B cell (primary cell): ENCODE data around the gene MX1. TPM values are rescaled to one million over a fixed set of nuclear protein-coding genes. Genes with fewer than 3 reads are reported as not detected.

Experiments
- ATAC-seq: fragments of 200-7000 bp; cut with Tn5 transposase; one replicate; pipeline ENCODE4 v1.10.0; 2021; ENCODE audit warnings: low read depth, mild to moderate bottlenecking, moderate number of reproducible peaks, moderate library complexity
- CTCF ChIA-PET: fragments of 350-600 bp; sonication (Branson Sonifier 250); formaldehyde crosslinking; loops from one replicate; lab custom pipeline; 2021; ENCODE audit warnings: antibody characterized with exemption, inconsistent platforms; lab: Charles Lee
- POLR2A ChIA-PET: fragments of 350-600 bp; sonication (Branson Sonifier 250); formaldehyde crosslinking; loops from one replicate; lab custom pipeline; 2021; ENCODE audit warnings: antibody characterized with exemption; lab: Charles Lee
- DNase-seq: peaks from one replicate; pipeline ENCODE4 v3.0.0; 2013
- H2AFZ ChIP-seq: 2 replicates; pipeline ENCODE4 v1.6.1; 2012; ENCODE audit warnings: mild to moderate bottlenecking, low read depth, low read length; ENCODE audit not compliant: insufficient read depth, poor library complexity, severe bottlenecking
- H3K27ac ChIP-seq, 2 donors: 1 replicate in 1 of 2; 2 replicates in 1 of 2; pipeline ENCODE4 v1.5.1; 2012 to 2013; ENCODE audit warnings: low read length in 2 of 2, mild to moderate bottlenecking in 2 of 2, moderate library complexity in 1 of 2
- H3K27me3 ChIP-seq, 4 experiments: fragments of 200-600 bp in 1 of 4; sonication (generic) in 1 of 4; replicated peaks in 1 of 4; 1 replicate in 2 of 4; 2 replicates in 2 of 4; pipeline versions ENCODE4 v1.6.1 to v1.7.0; 2013 to 2016; ENCODE audit warnings: low read length in 3 of 4, mild to moderate bottlenecking in 2 of 4, mixed read lengths in 1 of 4, moderate library complexity in 1 of 4; ENCODE audit not compliant: insufficient read depth in 4 of 4, control insufficient read depth in 3 of 4; ENCODE audit errors: control extremely low read depth in 1 of 4
- H3K36me3 ChIP-seq, 2 experiments: replicated peaks in 1 of 2; 1 replicate in 1 of 2; 2 replicates in 1 of 2; pipeline versions ENCODE4 v1.6.1 to v1.7.1; 2013; ENCODE audit warnings: low read length in 1 of 2; ENCODE audit not compliant: insufficient read depth in 2 of 2, control insufficient read depth in 1 of 2; ENCODE audit errors: control extremely low read depth in 1 of 2, extremely low read depth in 1 of 2
- H3K4me1 ChIP-seq, 2 donors: fragments of 200-600 bp in 1 of 2; sonication (generic) in 1 of 2; 1 replicate in 1 of 2; 2 replicates in 1 of 2; pipeline versions ENCODE4 v1.5.1 to v1.6.1; 2013 to 2017; ENCODE audit warnings: low read length in 2 of 2; ENCODE audit not compliant: control insufficient read depth in 2 of 2, insufficient read depth in 2 of 2
- H3K4me2 ChIP-seq: replicated peaks from 2 replicates; pipeline ENCODE3; 2012; ENCODE audit warnings: mild to moderate bottlenecking, low read depth, low read length; ENCODE audit not compliant: poor library complexity, severe bottlenecking
- H3K4me3 ChIP-seq, 5 experiments: fragments of 200-600 bp in 1 of 5; sonication (generic) in 1 of 5; 1 replicate in 3 of 5; 2 replicates in 2 of 5; pipeline versions ENCODE4 v1.5.1 to v1.7.0; 2011 to 2016; ENCODE audit warnings: low read length in 4 of 5, mild to moderate bottlenecking in 4 of 5, low read depth in 2 of 5, control low read depth in 1 of 5, moderate library complexity in 1 of 5; ENCODE audit not compliant: insufficient read depth in 1 of 5; ENCODE audit errors: control extremely low read depth in 1 of 5, extremely low read depth in 1 of 5
- H3K79me2 ChIP-seq: fragments of 200-600 bp; sonication (generic); one replicate; pipeline ENCODE4 v1.6.0; 2016; ENCODE audit warnings: low read length; ENCODE audit not compliant: control insufficient read depth, insufficient read depth
- H3K9ac ChIP-seq: fragments of 200-600 bp; sonication (generic); 2 replicates; pipeline ENCODE4 v1.6.1; 2017; ENCODE audit warnings: mild to moderate bottlenecking, low read length, moderate library complexity
- H3K9me3 ChIP-seq, 3 donors: one replicate each; pipeline versions ENCODE4 v1.6.1 to v1.7.1; 2013; ENCODE audit warnings: low read length in 2 of 3; ENCODE audit not compliant: control insufficient read depth in 2 of 3, insufficient read depth in 1 of 3; ENCODE audit errors: control extremely low read depth in 1 of 3
- H4K20me1 ChIP-seq: 2 replicates; pipeline ENCODE4 v1.6.0; 2012; ENCODE audit warnings: mild to moderate bottlenecking, low read length; ENCODE audit not compliant: insufficient read depth, control insufficient read depth, poor library complexity, severe bottlenecking
- H3K27ac Mint-ChIP-seq: one replicate; pipeline ENCODE4 v1.8.0; 2021; ENCODE audit warnings: mixed read lengths
- H3K27me3 Mint-ChIP-seq: one replicate; pipeline ENCODE4 v1.8.0; 2021; ENCODE audit warnings: mixed read lengths
- H3K4me1 Mint-ChIP-seq: one replicate; pipeline ENCODE4 v1.8.0; 2021; ENCODE audit warnings: mixed read lengths
- H3K4me3 Mint-ChIP-seq: one replicate; pipeline ENCODE4 v1.8.0; 2021; ENCODE audit warnings: mixed read lengths
- H3K9me3 Mint-ChIP-seq: one replicate; pipeline ENCODE4 v1.8.0; 2022; ENCODE audit warnings: mixed read lengths; ENCODE audit not compliant: insufficient read depth
- CTCF ChIP-seq: fragments of 200-600 bp; IDR thresholded peaks from one replicate; pipeline ENCODE4 v1.8.0; 2022; ENCODE audit warnings: antibody characterized with exemption, mild to moderate bottlenecking
- EZH2 ChIP-seq: IDR thresholded peaks from 2 replicates; pipeline ENCODE4 v1.6.1; 2012; ENCODE audit warnings: borderline replicate concordance, low read depth, mild to moderate bottlenecking, moderate library complexity, low read length; ENCODE audit not compliant: insufficient read depth, poor library complexity, severe bottlenecking
- WGBS: methylation state at CpG from one replicate; pipeline ENCODE4 v1.1.5; 2013; ENCODE audit warnings: missing lambda C conversion rate; ENCODE audit not compliant: insufficient coverage; 5-methylcytosine and 5-hydroxymethylcytosine counted together
- intact Hi-C: fragments of 100-400 bp; cut with micrococcal nuclease; formaldehyde crosslinking; loops from one replicate; pipeline ENCODE4 v1.10.0; 2022
- polyA plus RNA-seq: library from polyadenylated mRNA; depleted of rRNA; stranded (reverse); fragments of >200 nt; gene quantifications from 2 replicates; pipeline ENCODE4 v1.2.3, GENCODE V29; 2012
- total RNA-seq, 2 donors: library from RNA; stranded (reverse); fragments of 120-200 nt in 1 of 2; gene quantifications; 1 replicate in 1 of 2; 2 replicates in 1 of 2; pipeline versions ENCODE4 v1.2.3 to v1.2.4, GENCODE V29; 2013 to 2022

The MX1 gene
- total and polyA plus RNA-seq, 2 donors (not counting 1 experiment from before 2014, with no cell fraction given), result 57.6 to 62.9 TPM

- Histone ChIP-seq H2AFZ (no peak overlapping the region), H3K9me3 (no peaks in the 10 kb centered on the region), H3K9ac (no peak overlapping the region), H3K4me1 (no peaks in the 10 kb centered on the region), H3K4me2 (no peak overlapping the region), H3K27me3 (no peaks in the 10 kb centered on the region), H3K4me3 (no peak overlapping the region), H4K20me1 (no peaks in the 10 kb centered on the region), H3K36me3 (peaks cover 1 to 94% of the 10 kb centered on the region in 2 experiments), H3K79me2 (no peaks in the 10 kb centered on the region), H3K27ac (no peak overlapping the region)
- intact Hi-C loops, result no loop called here
- DNase-seq (no peak), ATAC-seq (no peak)
- no peak overlapping the region for H3K4me3 Mint-ChIP-seq
- 100% methylated on average over 2 of the region's 7 CpGs for WGBS
- ChIA-PET CTCF (interaction anchor here (2.9 kb wide), 1 partner anchor 160 kb away, joined by 8 read pairs; no protein-coding TSS in a partner anchor), POLR2A (interaction anchor here (0.6 kb wide), 1 partner anchor 76 kb away, joined by 5 read pairs; no protein-coding TSS in a partner anchor)
- H3K27ac Mint-ChIP-seq, result no peak overlapping the region
- no peaks in the 10 kb centered on the region for H3K9me3 Mint-ChIP-seq
- no peaks in the 10 kb centered on the region for H3K27me3 Mint-ChIP-seq
- no peaks in the 10 kb centered on the region for H3K4me1 Mint-ChIP-seq
- no peak for TF ChIP-seq CTCF
- TF ChIP-seq EZH2, result no peak
These were observed 17.5 kb downstream of the MX1 start for GRCh38 chr21:41443562-41443961.

- no peaks in the 10 kb centered on the region for H3K9me3 Mint-ChIP-seq
These were observed 18.8 kb downstream of the MX1 start for GRCh38 chr21:41444703-41445464.

More at GRCh38 chr21:41444703-41445464, 18.8 kb downstream of the MX1 start:
- no peak overlapping the region for H3K27ac ChIP-seq
- no peak overlapping the region for H3K9ac ChIP-seq
- Mint-ChIP-seq H3K4me1 (no peaks in the 10 kb centered on the region), H3K27me3 (no peaks in the 10 kb centered on the region), H3K4me3 (no peak overlapping the region), H3K27ac (no peak overlapping the region)
- no peaks in the 10 kb centered on the region for H3K9me3 ChIP-seq
- H3K4me1 ChIP-seq, result no peaks in the 10 kb centered on the region
- no peak overlapping the region for H3K4me2 ChIP-seq
- 86% methylated on average over 8 of the region's 13 CpGs for WGBS
- no peaks in the 10 kb centered on the region for H4K20me1 ChIP-seq
- CTCF ChIA-PET, result interaction anchor here (2.9 kb wide), 1 partner anchor 162 kb away, joined by 8 read pairs; no protein-coding TSS in a partner anchor
- TF ChIP-seq CTCF (no peak), EZH2 (no peak)
- no peak overlapping the region for H3K4me3 ChIP-seq
- POLR2A ChIA-PET, result no interaction called here
- H2AFZ ChIP-seq, result no peak overlapping the region
- H3K79me2 ChIP-seq, result no peaks in the 10 kb centered on the region
- ATAC-seq, result no peak
- no peak for DNase-seq
- H3K36me3 ChIP-seq, result peaks cover 0 to 93% of the 10 kb centered on the region in 2 experiments
- no peaks in the 10 kb centered on the region for H3K27me3 ChIP-seq
- intact Hi-C loops, result no loop called here
